Fibroblast of the aortic adventitia (primary cell): Measurements from ENCODE around the gene PDXP. TPM values are rescaled to one million over a fixed set of nuclear protein-coding genes. Genes with fewer than 3 reads are reported as not detected.

Experiments
- DNase-seq: peaks from one replicate; pipeline ENCODE4 v3.0.0-alpha.2; 2010; ENCODE audit warnings: low read depth
- H3K4me3 ChIP-seq: 2 replicates; pipeline ENCODE4 v1.5.1; 2011; ENCODE audit warnings: low read depth, mild to moderate bottlenecking, control low read depth, low read length, moderate library complexity
- CTCF ChIP-seq: IDR thresholded peaks from 2 replicates; pipeline ENCODE4 v1.5.1; 2011; ENCODE audit warnings: mild to moderate bottlenecking, low read length, control low read depth, inconsistent platforms; ENCODE audit not compliant: insufficient read depth
- total RNA-seq: library from RNA; depleted of rRNA; stranded (reverse); fragments of >200 nt; gene quantifications from 2 replicates; pipeline ENCODE4 v1.2.3, GENCODE V29; 2012; ENCODE audit warnings: low replicate concordance

Gene PDXP
- total RNA-seq, 1 donor, result 7.4 TPM

- DNase-seq, result no peak
- no peak overlapping the region for H3K4me3 ChIP-seq
- TF ChIP-seq CTCF, result no peak
Measured at GRCh38 chr22:37665487-37665886, 7.0 kb downstream of the PDXP start.

GRCh38 chr22:37669586-37669985, 11.1 kb downstream of the PDXP start:
- DNase-seq, result no peak
- no peak overlapping the region for H3K4me3 ChIP-seq

GRCh38 chr22:37672206-37672919, 13.8 kb downstream of the PDXP start:
- TF ChIP-seq CTCF, result no peak
- DNase-seq, result no peak
- H3K4me3 ChIP-seq, result no peak overlapping the region

More at GRCh38 chr22:37669586-37669985, 11.1 kb downstream of the PDXP start:
- TF ChIP-seq CTCF, result no peak

GRCh38 chr22:37672920-37673455, 14.5 kb downstream of the PDXP start:
- H3K4me3 ChIP-seq, result no peak overlapping the region
- TF ChIP-seq CTCF, result no peak
- no peak for DNase-seq

- TF ChIP-seq CTCF, result no peak
Measured at GRCh38 chr22:37674248-37674647, 15.7 kb downstream of the PDXP start.

GRCh38 chr22:37674951-37675929, 16.7 kb downstream of the PDXP start, which contains the start of gene LGALS1:
LGALS1 (plus strand) TSS chr22:37675636; CDS start chr22:37675703, 67 bp downstream.
- peak; percentile 99 for DNase-seq
- peak; percentile 33 for TF ChIP-seq CTCF
- H3K4me3 ChIP-seq, result peak within 1 kb of the TSS; percentile 72

More at GRCh38 chr22:37674248-37674647, 15.7 kb downstream of the PDXP start:
- no peak for DNase-seq
- H3K4me3 ChIP-seq, result no peak overlapping the region
